ENCODE results near the gene C1orf159.

The C1orf159 gene

DNA sequence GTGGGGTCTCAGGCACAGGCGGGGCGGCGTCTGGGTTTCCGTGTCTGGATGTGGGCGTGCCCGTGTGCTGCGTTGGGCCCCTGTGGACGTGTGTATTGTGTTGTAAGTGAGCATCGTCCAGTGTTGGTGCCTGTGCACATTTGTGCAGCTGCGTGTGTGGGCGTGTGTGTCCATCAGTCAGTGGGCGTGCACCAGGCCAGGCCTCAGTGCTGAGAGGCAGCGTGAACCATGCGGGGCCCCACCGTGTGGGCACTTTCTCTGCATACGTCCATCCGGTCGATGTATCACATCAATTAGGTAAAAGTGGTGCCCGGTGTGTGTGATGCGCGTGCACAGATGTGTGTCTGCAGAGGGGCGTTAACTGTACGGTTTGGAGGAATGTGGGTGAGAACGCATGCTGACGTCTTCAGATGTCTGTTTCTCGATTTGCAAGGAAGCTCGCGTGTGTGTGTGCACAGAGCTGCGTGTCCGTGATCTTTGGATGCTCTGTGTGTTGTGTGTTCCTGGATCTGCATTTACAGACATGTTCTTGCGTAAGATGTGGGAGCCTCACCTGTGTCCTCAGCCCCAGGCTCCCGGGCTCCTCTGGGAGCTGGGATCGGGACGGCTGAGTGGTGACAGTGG is 71.3 kb downstream of the C1orf159 start:
- H3K4me1 ChIP-seq (ENCODE audit: insufficient read depth, low read length): no peaks in the 10 kb centered on the region
- no peak overlapping the region for H3K9ac ChIP-seq (ENCODE audit: low read depth, low read length)
- H3K9me3 ChIP-seq (ENCODE audit: control insufficient read depth, insufficient read depth, low read length): no peaks in the 10 kb centered on the region
- H3K36me3 ChIP-seq (ENCODE audit: insufficient read depth, low read length): peaks cover 6% of the 10 kb centered on the region; the same call in 1 of the 2 replicates

DNA sequence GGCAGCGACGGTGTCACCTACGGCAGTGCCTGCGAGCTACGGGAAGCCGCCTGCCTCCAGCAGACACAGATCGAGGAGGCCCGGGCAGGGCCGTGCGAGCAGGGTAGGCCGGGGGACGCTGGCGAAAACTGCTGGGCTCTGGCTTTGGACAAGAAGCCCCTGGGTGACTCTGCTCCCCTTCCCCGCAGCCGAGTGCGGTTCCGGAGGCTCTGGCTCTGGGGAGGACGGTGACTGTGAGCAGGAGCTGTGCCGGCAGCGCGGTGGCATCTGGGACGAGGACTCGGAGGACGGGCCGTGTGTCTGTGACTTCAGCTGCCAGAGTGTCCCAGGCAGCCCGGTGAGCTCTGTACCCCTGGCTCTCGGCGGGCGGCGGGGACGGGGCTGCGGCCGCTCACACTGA is 72.0 kb downstream of the C1orf159 start:
- Histone ChIP-seq H3K9ac (ENCODE audit: low read depth, low read length) (no peak overlapping the region), H3K36me3 (ENCODE audit: insufficient read depth, low read length) (peaks cover 6% of the 10 kb centered on the region; the same call in 1 of the 2 replicates), H3K9me3 (ENCODE audit: control insufficient read depth, insufficient read depth, low read length) (no peaks in the 10 kb centered on the region), H3K4me1 (ENCODE audit: insufficient read depth, low read length) (no peaks in the 10 kb centered on the region)

DNA sequence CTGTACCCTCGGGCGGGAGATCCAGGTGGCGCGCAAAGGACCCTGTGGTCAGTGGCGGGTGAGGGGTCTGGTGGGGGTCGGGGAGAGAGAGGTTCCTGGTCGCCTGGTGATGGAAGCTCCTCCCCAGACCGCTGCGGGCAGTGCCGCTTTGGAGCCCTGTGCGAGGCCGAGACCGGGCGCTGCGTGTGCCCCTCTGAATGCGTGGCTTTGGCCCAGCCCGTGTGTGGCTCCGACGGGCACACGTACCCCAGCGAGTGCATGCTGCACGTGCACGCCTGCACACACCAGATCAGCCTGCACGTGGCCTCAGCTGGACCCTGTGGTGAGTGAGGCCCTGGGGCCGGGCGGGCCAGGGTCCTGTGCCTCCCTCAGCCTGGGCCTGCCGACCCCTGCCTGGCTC is 72.5 kb downstream of the C1orf159 start:
- Histone ChIP-seq H3K9me3 (ENCODE audit: control insufficient read depth, insufficient read depth, low read length) (no peaks in the 10 kb centered on the region), H3K4me1 (ENCODE audit: insufficient read depth, low read length) (no peaks in the 10 kb centered on the region), H3K9ac (ENCODE audit: low read depth, low read length) (no peak overlapping the region), H3K36me3 (ENCODE audit: insufficient read depth, low read length) (peaks cover 6% of the 10 kb centered on the region; the same call in 1 of the 2 replicates)

DNA sequence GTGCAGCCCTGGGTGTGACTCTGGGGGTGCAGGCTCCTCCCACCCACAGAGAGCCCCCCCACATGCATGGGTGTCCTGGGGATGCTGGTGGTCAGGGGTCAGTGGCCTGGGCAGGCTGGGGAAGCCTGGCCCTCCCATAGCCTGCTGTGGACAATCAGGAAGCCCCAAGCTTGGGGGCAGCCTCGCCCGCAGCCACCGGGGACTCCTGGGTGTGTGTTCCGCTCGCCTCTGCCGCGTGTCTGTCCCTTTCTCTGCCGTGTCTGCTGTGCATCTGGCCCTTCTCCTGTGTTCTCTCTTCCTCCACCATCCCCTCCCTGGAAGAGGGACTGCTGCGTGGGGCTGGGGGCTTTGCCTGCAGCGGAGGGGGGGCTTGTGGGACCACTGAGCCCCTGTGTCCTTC is 73.1 kb downstream of the C1orf159 start:
- no peak overlapping the region for H3K9ac ChIP-seq (ENCODE audit: low read depth, low read length)
- H3K9me3 ChIP-seq (ENCODE audit: control insufficient read depth, insufficient read depth, low read length): no peaks in the 10 kb centered on the region
- H3K4me1 ChIP-seq (ENCODE audit: insufficient read depth, low read length): no peaks in the 10 kb centered on the region
- H3K36me3 ChIP-seq (ENCODE audit: insufficient read depth, low read length): peaks cover 6% of the 10 kb centered on the region; the same call in 1 of the 2 replicates

DNA sequence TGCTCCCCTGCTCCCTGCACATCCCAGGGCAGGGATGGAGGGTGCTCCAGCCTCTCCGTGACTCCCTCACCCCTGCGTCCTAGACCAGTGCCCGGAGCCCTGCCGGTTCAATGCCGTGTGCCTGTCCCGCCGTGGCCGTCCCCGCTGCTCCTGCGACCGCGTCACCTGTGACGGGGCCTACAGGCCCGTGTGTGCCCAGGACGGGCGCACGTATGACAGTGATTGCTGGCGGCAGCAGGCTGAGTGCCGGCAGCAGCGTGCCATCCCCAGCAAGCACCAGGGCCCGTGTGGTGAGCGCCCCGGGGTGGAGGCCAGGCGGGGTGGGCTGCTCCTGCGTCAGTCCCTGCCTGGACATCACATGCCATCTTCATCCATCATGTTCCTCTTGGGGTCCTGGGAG is 74.0 kb downstream of the C1orf159 start:
- peaks cover 6% of the 10 kb centered on the region; the same call in 1 of the 2 replicates for H3K36me3 ChIP-seq (ENCODE audit: insufficient read depth, low read length)
- no peaks in the 10 kb centered on the region for H3K4me1 ChIP-seq (ENCODE audit: insufficient read depth, low read length)
- no peak overlapping the region for H3K9ac ChIP-seq (ENCODE audit: low read depth, low read length)
- H3K9me3 ChIP-seq (ENCODE audit: control insufficient read depth, insufficient read depth, low read length): no peaks in the 10 kb centered on the region

DNA sequence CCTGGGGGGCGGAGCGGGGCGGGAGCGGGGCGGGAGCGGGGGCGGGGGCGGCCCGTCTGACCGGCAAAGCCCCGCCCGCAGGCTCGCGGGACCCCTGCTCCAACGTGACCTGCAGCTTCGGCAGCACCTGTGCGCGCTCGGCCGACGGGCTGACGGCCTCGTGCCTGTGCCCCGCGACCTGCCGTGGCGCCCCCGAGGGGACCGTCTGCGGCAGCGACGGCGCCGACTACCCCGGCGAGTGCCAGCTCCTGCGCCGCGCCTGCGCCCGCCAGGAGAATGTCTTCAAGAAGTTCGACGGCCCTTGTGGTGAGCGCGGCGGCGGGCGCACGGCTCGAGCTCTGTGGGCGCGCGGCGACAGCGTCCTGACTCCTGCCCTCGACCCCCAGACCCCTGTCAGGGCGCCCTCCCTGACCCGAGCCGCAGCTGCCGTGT is 74.8 kb downstream of the C1orf159 start:
- Histone ChIP-seq H3K9ac (ENCODE audit: low read depth, low read length) (no peak overlapping the region; the same call in 1 of the 2 replicates), H3K9me3 (ENCODE audit: control insufficient read depth, insufficient read depth, low read length) (no peaks in the 10 kb centered on the region), H3K36me3 (ENCODE audit: insufficient read depth, low read length) (peaks cover 6% of the 10 kb centered on the region; the same call in 1 of the 2 replicates), H3K4me1 (ENCODE audit: insufficient read depth, low read length) (no peaks in the 10 kb centered on the region)

DNA sequence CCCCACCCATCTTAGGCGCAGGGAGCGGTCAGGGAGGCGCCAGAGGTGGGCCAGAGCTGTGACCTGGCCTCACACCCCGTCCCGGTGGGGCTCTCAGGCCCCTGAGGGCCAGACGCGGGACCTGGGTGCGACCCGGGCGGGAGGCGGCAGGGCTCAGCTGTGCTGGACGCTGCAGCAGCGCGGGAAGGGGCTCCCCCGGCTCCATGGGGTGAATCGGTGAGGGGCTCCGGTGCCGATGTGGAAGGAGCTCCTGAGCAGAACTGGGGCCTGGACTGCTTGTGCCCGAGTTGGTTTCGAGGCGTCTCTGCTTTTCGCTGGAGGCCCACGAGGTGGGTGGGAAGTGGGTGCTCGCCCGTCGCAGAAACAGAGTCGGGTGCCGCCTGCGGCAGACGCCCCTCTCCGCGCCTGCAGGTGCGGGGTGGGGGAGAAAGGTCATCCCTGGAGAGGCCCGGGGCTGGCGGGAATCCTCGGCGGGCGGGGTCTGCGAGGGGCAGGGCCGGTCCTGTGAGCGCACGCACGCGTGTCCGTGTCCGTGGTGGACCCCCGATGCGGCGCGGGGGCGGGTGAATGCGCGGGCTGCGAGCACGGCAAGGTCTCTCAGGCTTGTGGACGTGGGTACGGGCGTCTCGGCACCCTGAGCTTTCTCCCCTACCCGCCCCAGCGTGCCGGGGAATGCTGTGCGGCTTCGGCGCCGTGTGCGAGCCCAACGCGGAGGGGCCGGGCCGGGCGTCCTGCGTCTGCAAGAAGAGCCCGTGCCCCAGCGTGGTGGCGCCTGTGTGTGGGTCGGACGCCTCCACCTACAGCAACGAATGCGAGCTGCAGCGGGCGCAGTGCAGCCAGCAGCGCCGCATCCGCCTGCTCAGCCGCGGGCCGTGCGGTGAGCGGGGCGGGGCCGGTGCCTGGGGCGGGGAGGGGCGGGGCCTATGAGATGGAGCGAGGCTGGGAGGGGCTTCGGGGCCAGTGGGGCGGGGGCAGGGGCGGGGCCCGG is 75.6 kb downstream of the C1orf159 start:
- no peaks in the 10 kb centered on the region for H3K9me3 ChIP-seq (ENCODE audit: control insufficient read depth, insufficient read depth, low read length)
- H3K9ac ChIP-seq (ENCODE audit: low read depth, low read length): peak overlapping the region; percentile 36; the same call in 1 of the 2 replicates
- no peaks in the 10 kb centered on the region; the same call in 1 of the 2 replicates for H3K36me3 ChIP-seq (ENCODE audit: insufficient read depth, low read length)
- no peaks in the 10 kb centered on the region for H3K4me1 ChIP-seq (ENCODE audit: insufficient read depth, low read length)

DNA sequence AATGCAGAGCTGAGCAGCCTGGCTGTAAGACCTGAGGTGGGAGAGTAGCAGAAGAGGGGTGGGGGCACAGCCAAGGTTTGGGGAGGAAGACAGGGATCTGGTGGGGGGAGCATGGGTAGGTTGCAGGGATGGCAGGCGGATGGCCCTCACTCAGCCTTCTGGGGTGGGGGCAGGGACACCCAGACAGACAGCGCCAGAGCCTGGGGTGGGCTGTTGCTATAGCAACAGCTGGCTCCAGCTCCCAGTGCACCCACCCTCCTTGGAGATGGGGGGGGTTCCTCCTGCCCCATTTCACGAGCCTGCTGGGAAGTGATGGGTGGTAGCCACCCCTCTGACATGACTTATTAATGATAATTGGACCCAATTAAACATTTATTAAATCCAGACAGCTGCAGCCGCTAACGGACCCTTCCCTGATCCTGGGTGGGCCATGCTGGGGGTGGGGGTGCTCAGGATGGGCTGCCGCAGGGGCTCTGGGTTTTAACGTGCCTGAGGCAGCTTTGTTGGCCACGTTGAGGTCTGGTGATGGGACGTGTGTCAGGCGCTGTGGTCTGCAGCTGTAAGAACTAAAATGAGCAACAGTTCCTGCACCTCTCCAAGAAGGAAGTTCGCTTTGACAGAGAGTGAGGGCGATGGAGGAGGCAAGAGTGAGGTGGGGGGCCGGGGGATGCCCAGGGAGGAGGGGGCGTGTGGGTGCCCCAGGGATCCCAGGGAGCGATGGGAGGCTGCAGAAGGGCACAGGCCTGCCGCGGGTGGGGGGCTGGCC is 76.6 kb downstream of the C1orf159 start:
- H3K4me1 ChIP-seq (ENCODE audit: insufficient read depth, low read length): no peaks in the 10 kb centered on the region; the same call in 1 of the 2 replicates
- H3K9ac ChIP-seq (ENCODE audit: low read depth, low read length): no peak overlapping the region; the same call in 1 of the 2 replicates
- H3K36me3 ChIP-seq (ENCODE audit: insufficient read depth, low read length): no peaks in the 10 kb centered on the region; the same call in 1 of the 2 replicates
- no peaks in the 10 kb centered on the region for H3K9me3 ChIP-seq (ENCODE audit: control insufficient read depth, insufficient read depth, low read length)

DNA sequence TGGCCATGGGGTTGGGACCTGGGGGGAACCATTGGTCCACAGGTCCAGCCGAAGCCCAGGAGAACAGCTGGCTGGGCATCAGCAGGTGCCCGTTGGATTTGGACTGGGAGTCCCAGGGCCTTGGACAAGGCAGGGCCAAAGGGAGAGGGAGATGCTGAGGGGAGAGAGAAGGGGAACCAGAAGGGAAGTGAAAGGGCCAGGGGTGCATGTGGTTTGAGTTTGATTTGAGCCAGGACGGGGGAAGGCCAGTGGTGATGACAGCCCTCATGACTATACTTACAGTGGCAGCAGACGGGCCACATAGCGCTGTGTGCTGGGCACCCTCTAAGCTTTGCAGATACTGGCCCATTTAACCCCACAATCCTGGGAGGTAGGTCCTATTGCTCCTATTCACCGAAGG is 77.2 kb downstream of the C1orf159 start:
- Histone ChIP-seq H3K4me1 (ENCODE audit: insufficient read depth, low read length) (no peaks in the 10 kb centered on the region; the same call in 1 of the 2 replicates), H3K36me3 (ENCODE audit: insufficient read depth, low read length) (no peaks in the 10 kb centered on the region; the same call in 1 of the 2 replicates), H3K9ac (ENCODE audit: low read depth, low read length) (no peak overlapping the region), H3K9me3 (ENCODE audit: control insufficient read depth, insufficient read depth, low read length) (no peaks in the 10 kb centered on the region)

DNA sequence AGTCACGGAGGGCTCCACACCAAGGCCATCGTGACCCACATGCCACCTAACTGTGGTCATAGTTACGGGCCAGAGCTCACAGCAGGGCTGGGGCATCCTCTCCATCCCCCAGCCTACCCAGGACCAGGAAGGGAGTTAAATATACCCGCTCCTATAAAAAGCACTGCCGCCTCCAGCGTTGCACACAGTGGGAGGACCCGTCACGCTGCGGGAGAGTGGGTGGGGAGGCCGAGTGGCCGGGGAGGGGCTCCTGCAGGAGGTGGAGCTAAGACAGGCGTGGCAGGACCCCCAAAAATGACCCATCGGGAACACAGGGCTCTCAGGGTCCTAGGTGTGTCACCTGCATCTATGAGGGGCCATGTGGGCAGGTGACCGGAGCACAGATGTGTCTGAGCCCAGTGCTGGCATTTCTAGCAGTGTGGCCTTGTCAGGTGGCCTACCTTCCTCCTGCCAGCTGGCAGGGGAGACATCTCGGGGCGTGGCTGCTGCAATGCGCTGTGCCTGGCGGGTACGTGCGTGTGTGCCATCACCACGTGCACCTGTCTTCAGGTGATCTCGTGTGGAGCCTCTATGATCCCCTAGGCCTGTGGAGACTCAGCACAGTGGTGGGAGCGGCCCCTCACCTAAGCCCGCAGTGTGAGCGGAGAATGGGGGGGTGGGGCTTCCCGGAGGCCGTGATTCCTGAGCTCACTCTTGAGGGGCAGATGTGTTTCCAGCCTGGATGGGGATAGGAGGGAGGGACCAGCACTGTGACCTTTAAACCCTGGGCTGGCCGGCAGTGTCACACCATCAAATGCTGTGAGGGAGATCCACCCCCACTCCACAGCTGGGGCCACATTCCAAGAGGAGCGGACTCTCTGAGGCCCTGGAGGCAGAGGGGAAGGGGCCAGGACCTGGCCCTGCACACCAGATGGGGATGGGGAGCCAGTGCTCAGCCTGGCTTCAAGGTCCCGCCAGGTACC is 78.2 kb downstream of the C1orf159 start:
- H3K9me3 ChIP-seq (ENCODE audit: control insufficient read depth, insufficient read depth, low read length): no peaks in the 10 kb centered on the region
- no peaks in the 10 kb centered on the region; the same call in 1 of the 2 replicates for H3K36me3 ChIP-seq (ENCODE audit: insufficient read depth, low read length)
- H3K4me1 ChIP-seq (ENCODE audit: insufficient read depth, low read length): no peaks in the 10 kb centered on the region; the same call in 1 of the 2 replicates
- no peak overlapping the region for H3K9ac ChIP-seq (ENCODE audit: low read depth, low read length)

DNA sequence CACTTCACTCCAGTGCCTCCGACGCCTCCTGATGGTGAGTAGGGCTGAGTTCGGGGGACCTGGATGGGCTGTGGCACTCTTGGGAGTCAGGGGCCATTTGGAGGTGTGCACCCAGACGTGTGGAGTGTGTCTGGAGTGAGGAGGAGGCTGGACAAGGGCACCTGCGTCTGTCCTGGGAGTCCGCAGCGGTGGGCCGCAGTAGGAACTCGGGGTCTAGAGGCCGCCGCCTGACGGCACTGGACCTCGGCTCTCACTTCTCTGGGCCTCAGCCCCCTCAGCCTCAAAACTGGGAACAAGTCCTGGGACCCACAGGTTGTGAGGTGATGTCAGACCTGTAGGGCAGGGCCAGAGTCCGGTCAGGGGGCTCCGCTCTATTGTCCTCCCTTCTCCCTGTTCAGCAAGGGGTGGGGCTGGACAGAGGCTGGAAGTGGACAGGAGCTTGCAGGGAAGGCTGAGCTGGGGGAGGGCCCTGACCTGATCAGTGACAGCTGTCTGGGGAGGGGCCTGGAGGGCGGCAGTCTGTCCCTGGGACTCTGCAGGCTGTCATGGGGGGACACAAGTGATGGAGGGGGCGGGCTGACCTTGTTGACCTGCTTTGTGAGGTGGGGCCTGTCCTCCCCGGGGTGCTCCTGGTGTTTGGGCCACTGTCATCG is 80.5 kb downstream of the C1orf159 start:
- Histone ChIP-seq H3K9me3 (ENCODE audit: control insufficient read depth, insufficient read depth, low read length) (no peaks in the 10 kb centered on the region), H3K36me3 (ENCODE audit: insufficient read depth, low read length) (no peaks in the 10 kb centered on the region), H3K9ac (ENCODE audit: low read depth, low read length) (no peak overlapping the region), H3K4me1 (ENCODE audit: insufficient read depth, low read length) (peaks cover 12% of the 10 kb centered on the region)

DNA sequence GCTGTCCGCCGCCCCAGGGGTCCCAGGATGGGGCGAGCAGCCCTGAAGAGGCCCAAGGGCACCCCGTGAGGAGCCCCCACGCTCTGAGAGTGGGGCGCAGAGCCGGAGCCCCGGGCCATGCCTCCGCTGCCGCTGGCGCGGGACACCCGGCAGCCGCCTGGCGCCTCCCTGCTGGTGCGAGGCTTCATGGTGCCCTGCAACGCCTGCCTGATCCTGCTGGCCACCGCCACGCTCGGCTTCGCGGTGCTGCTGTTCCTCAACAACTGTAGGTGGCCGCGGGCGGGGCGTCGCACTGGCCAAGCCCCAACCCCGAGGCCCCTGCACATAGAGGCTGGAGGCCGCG is 81.5 kb downstream of the C1orf159 start:
- H3K9ac ChIP-seq (ENCODE audit: low read depth, low read length): peak overlapping the region; percentile 49; the same call in 1 of the 2 replicates
- no peaks in the 10 kb centered on the region for H3K9me3 ChIP-seq (ENCODE audit: control insufficient read depth, insufficient read depth, low read length)
- H3K4me1 ChIP-seq (ENCODE audit: insufficient read depth, low read length): peaks cover 12% of the 10 kb centered on the region

More for the DNA sequence above, 81.5 kb downstream of the C1orf159 start:
- H3K36me3 ChIP-seq (ENCODE audit: insufficient read depth, low read length): no peaks in the 10 kb centered on the region

Measured in ES-I3 (cell line).